Natural killer cell treated with Interleukin-12 subunit alpha and Interleukin-12 subunit beta and Interleukin-15 and Interleukin-18, amount 100 ng/mL, for 72 hours (primary cell): ENCODE data around the gene CYP2E1. TPM values are rescaled to one million over a fixed set of nuclear protein-coding genes. Genes with fewer than 3 reads are reported as not detected.
"Not testable (repeated sequence)": the region's sequence is repeated elsewhere in the genome, so short reads cannot be mapped to it uniquely, and the experiment has no call there.

Experiments used
- ATAC-seq, 2 donors: fragments of 150-1000 bp; cut with Tn5 transposase in 1 of 2; sonication (Bioruptor Pico), chemical (Tn5 transposase) in 1 of 2; 2 replicates each; pipeline ENCODE4 v1.10.0; 2021
- DNase-seq: peaks from one replicate; pipeline ENCODE4 v3.0.0; 2022; ENCODE audit warnings: low spot score
- H3K27ac Mint-ChIP-seq, 2 donors: 1 replicate in 1 of 2; 2 replicates in 1 of 2; pipeline ENCODE4 v1.8.0; 2022; ENCODE audit warnings: mixed read lengths in 2 of 2, mild to moderate bottlenecking in 1 of 2, moderate library complexity in 1 of 2
- H3K27me3 Mint-ChIP-seq, 2 donors: 1 replicate in 1 of 2; 2 replicates in 1 of 2; pipeline ENCODE4 v1.8.0; 2022; ENCODE audit warnings: mixed read lengths in 2 of 2
- H3K36me3 Mint-ChIP-seq: one replicate; pipeline ENCODE4 v1.8.0; 2022; ENCODE audit warnings: mixed read lengths
- H3K4me1 Mint-ChIP-seq, 2 donors: 1 replicate in 1 of 2; 2 replicates in 1 of 2; pipeline ENCODE4 v1.8.0; 2022; ENCODE audit warnings: low read depth in 2 of 2, mixed read lengths in 2 of 2, mild to moderate bottlenecking in 1 of 2
- H3K4me3 Mint-ChIP-seq: one replicate; pipeline ENCODE4 v1.8.0; 2022; ENCODE audit warnings: mixed read lengths
- H3K9me3 Mint-ChIP-seq: 2 replicates; pipeline ENCODE4 v1.8.0; 2022; ENCODE audit warnings: mixed read lengths
- total RNA-seq, 2 donors: library from RNA; stranded (reverse); gene quantifications; one replicate each; pipeline ENCODE4 v1.2.3, GENCODE V29; 2022

Gene CYP2E1
- total RNA-seq, 2 donors from 2014 or later, result 0.42 to 0.71 TPM

DNA sequence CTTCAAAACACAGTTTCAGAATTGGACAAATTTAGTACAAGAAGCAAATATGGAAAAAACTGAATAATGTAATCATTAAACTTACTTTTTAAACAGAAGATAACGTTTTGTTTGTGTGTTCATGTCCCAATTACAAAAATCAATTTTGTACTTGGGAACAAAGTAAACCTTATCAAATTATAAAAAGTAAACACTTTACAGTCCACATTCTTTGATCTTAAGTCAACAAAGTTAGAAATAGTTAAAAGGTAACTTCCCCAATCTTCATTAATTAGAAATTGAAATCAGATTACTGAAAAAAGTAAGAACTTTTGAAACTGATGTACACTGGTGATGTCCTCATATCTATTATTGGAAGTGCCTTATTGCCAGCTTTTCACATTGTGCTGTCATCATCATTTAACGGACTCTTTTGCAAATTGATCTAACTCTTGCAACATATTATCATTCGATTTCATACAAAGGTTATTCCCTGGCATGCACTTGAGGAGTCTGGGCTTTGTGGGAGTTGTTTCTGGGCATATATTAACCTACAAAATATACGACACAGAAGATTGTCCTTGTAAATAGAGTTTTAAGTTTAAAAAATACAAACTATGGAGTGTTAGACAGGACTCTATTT lies 15.1 kb upstream of the CYP2E1 start:
- H3K4me1 Mint-ChIP-seq, result no peaks in the 10 kb centered on the region
- peaks cover 11% of the 10 kb centered on the region for H3K36me3 Mint-ChIP-seq
- no peaks in the 10 kb centered on the region for H3K9me3 Mint-ChIP-seq
- no peak overlapping the region for H3K4me3 Mint-ChIP-seq
- DNase-seq, result no peak
- no peak overlapping the region for H3K27ac Mint-ChIP-seq
- H3K27me3 Mint-ChIP-seq, result peaks cover 42 to 66% of the 10 kb centered on the region in 2 donors
- no peak for ATAC-seq

DNA sequence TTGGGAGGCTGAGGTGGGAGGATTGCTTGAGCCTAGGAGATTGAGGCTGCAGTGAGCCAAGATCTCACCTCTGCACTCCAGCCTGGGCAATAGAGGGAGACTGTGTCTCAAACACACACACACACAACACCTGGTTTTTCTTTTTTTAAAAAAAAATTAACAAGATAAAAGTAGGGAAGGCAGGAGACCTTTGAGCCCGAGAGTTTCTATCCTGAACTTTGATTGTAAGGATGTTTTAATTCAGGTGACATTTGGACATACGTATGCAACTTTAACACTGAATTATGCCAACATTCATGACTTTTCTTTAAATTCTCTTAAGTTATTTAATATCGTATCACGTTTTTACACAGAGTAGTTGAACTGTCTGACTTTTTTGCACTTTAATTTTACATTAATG lies 11.7 kb upstream of the CYP2E1 start:
- peaks cover 28 to 50% of the 10 kb centered on the region in 2 donors for H3K27me3 Mint-ChIP-seq
- no peak overlapping the region for H3K4me3 Mint-ChIP-seq

DNA sequence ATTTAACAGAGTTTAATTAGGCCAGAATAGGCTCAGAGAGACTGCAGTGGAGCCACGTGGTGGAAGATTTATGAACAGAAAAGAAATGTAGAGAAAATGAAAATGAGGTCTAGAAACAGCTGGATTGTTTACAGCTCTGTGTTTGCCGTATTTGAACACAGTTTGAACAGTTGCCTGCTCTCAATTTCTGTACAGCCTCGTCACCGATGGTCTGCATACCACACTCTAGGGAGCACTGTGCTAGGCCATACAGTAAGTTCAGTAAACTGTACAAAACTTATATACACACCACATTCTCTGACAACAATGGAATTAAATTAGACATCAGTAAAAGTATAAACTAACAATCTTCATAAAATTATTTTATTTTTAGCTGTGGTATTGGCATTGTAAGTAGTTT lies 11.1 kb upstream of the CYP2E1 start:
- DNase-seq, result no peak
- no peak overlapping the region for H3K4me3 Mint-ChIP-seq
- no peaks in the 10 kb centered on the region for H3K36me3 Mint-ChIP-seq
- H3K4me1 Mint-ChIP-seq, result peaks cover 14 to 18% of the 10 kb centered on the region in 2 donors
- H3K27me3 Mint-ChIP-seq, result peaks cover 29 to 44% of the 10 kb centered on the region in 2 donors
- no peak overlapping the region for H3K27ac Mint-ChIP-seq
- H3K9me3 Mint-ChIP-seq, result no peaks in the 10 kb centered on the region
- no peak for ATAC-seq

More for the DNA sequence above, 11.7 kb upstream of the CYP2E1 start:
- ATAC-seq (no peak), DNase-seq (no peak)
- no peaks in the 10 kb centered on the region for H3K36me3 Mint-ChIP-seq
- H3K9me3 Mint-ChIP-seq, result no peaks in the 10 kb centered on the region
- H3K4me1 Mint-ChIP-seq, result peaks cover 10 to 14% of the 10 kb centered on the region in 2 donors
- H3K27ac Mint-ChIP-seq, result no peak overlapping the region

DNA sequence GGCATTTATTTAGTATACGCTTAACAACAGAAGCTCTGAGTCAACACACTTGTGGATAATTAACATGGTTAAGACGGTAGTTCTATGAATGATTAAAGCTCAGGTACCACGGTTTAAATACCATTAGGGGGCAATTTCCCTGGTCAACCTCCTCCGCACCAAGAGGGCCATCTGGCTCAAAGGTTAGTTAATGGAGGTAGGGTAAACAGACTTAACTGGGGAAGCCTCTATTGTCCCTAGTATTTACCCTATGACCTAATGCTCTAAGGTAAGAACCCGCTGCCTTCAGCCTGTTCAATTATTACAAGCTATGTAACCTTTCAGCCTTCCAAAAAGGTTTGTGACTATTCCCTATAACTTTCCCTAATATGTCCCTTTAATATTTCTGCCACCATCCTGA lies 8.6 kb upstream of the CYP2E1 start:
- ATAC-seq, H3K9me3 Mint-ChIP-seq, H3K4me3 Mint-ChIP-seq, DNase-seq, H3K36me3 Mint-ChIP-seq, H3K27ac Mint-ChIP-seq: not testable (repeated sequence)
- peaks cover 20 to 33% of the 10 kb centered on the region in 2 donors for H3K27me3 Mint-ChIP-seq
- peaks cover 14 to 18% of the 10 kb centered on the region in 2 donors for H3K4me1 Mint-ChIP-seq

DNA sequence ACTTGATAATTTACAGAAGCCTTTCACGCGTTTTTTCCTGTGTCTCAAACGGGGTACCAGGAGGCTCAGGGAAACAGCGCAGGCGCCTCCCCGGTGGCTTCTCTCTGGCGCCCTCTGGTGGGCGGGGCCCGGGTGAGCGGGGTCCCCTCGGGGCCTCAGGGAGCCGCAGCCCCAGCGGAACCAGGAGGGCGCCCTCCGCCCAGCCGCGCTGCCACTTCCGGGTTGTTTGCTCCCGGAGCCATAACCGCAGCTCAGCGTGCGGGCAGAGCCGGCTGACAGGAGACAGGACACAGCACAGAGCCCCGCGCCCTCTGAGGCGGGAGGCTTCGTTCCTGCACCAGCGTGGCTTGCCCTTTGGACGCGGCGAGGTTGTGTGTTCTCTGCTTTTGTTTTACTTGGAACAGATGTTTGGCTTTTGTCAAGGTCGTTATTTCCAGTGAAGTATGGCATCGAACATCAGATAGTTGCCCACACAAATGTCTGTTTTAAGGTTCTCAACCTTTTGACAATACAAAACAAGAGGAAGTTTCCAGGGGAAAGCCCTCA lies 6.9 kb upstream of the CYP2E1 start:
- H3K36me3 Mint-ChIP-seq, result peaks cover 11% of the 10 kb centered on the region
- peak; percentile 92 for DNase-seq
- peaks cover 14 to 18% of the 10 kb centered on the region in 2 donors for H3K4me1 Mint-ChIP-seq
- ATAC-seq, result peak; percentile 99
- H3K4me3 Mint-ChIP-seq, result peak overlapping the region; percentile 66
- H3K27me3 Mint-ChIP-seq, result peaks cover 11 to 24% of the 10 kb centered on the region in 2 donors
- H3K27ac Mint-ChIP-seq, result peak overlapping the region in 1 of 2 donors; percentile 10
- H3K9me3 Mint-ChIP-seq, result peaks cover 6% of the 10 kb centered on the region

DNA sequence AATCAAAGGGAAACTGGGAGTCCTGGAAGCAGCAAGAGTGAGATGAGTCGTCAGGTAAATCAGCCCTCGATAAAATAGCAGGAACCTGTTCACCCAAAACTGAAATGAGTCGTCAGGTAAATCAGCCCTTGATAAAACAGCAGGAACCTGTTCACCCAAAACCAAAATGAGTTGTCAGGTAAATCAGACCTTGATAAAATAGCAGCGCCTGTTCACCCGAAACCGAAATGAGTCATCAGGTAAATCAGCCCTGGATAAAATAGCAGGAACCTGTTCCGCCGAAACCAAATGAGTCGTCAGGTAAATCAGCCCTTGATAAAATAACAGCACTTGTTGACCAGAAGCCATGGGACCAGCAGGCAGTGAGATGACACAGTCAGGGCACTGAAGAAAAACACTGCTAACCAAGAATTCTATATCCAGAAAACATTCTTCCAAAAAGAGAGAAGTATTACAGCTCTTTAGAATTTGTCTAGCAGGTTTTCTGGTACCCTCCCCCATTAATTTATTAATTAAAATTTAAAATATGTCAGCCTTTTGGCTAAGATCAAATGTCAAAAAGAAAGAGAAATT lies 3.4 kb upstream of the CYP2E1 start:
- Mint-ChIP-seq H3K27ac (no peak overlapping the region), H3K27me3 (peaks cover 14 to 16% of the 10 kb centered on the region in 2 donors), H3K36me3 (peaks cover 11% of the 10 kb centered on the region), H3K4me1 (peaks cover 14 to 18% of the 10 kb centered on the region in 2 donors), H3K4me3 (no peak overlapping the region), H3K9me3 (peaks cover 6% of the 10 kb centered on the region)
- DNase-seq (no peak), ATAC-seq (no peak)

DNA sequence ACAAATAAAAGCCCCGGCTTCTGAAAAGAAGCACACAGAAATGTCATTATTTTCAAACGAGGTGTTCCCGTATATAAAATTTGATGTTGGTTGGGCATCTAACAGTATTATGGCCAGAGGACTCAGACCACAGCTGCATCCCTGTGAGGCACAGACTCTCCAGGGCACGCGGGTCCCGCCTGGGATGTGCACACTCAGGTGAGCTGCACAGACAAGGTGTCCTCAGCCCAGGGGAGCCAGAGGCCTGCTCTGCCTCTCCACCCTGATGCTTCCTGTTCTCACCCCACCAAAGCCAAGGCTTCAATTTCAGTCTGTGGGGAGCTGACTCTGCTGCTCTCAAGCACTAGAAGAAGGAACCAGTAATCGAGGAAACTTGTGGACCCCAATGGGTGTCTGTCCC lies 1.7 kb upstream of the CYP2E1 start:
- H3K4me3 Mint-ChIP-seq, result no peak overlapping the region
- H3K4me1 Mint-ChIP-seq, result peaks cover 17 to 19% of the 10 kb centered on the region in 2 donors
- H3K27ac Mint-ChIP-seq, result no peak overlapping the region
- DNase-seq, result no peak
- peaks cover 24 to 32% of the 10 kb centered on the region in 2 donors for H3K27me3 Mint-ChIP-seq
- peaks cover 6% of the 10 kb centered on the region for H3K9me3 Mint-ChIP-seq
- peaks cover 11% of the 10 kb centered on the region for H3K36me3 Mint-ChIP-seq
- no peak for ATAC-seq

DNA sequence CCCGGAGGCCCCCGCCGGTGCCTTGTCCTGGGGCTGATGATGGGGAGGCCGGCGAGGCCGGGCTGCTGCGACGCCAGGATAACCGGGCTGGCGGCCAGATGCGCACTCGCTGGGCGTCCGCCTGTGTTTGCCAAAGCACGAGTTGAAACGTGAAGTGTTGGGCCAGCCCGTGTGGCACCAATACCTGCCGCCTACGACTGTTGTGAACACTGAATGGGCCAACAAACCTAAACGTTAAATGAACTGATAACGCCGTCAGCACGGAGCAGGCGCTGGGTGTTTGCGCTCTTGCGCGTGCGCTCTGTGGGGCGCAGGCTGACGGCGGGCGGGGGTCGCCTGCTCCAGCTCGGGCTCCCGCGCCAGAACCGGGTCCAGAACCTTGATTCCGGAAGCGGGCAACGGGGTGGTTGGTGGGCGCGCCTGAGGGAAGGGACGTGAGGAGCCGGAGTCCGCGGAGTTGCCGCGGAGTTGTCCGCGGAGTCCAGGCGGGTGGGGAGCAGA lies 658 bp downstream of the CYP2E1 start:
- ATAC-seq (no peak), DNase-seq (no peak)
- Mint-ChIP-seq H3K27ac (no peak overlapping the region), H3K4me1 (peaks cover 15 to 22% of the 10 kb centered on the region in 2 donors), H3K4me3 (no peak overlapping the region), H3K36me3 (peaks cover 9% of the 10 kb centered on the region), H3K9me3 (peaks cover 6% of the 10 kb centered on the region), H3K27me3 (peaks cover 33 to 46% of the 10 kb centered on the region in 2 donors)

DNA sequence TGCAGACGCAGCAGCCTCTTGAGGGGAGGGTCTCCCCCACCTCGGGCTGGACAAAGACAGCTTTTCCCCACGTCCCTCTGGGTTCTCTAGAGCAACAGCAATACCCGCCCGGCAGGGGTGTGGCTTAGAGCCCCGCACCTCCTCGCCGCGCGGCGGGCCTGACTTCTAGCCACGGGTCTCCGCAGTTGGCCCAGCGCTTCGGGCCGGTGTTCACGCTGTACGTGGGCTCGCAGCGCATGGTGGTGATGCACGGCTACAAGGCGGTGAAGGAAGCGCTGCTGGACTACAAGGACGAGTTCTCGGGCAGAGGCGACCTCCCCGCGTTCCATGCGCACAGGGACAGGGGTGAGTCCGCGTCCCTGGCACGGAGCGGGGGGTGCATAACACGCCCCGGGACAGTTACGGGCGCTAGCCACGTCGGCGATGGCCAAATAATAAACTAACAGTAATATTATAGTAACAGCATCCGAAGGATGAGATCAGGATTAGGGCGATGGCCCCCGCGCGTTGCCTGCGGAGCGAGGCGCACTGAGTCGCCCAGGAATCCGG lies 1.2 kb downstream of the CYP2E1 start:
- peaks cover 4% of the 10 kb centered on the region for H3K36me3 Mint-ChIP-seq
- H3K4me3 Mint-ChIP-seq, result peak overlapping the region; percentile 44
- DNase-seq, result no peak
- peaks cover 3% of the 10 kb centered on the region for H3K9me3 Mint-ChIP-seq
- peaks cover 15 to 22% of the 10 kb centered on the region in 2 donors for H3K4me1 Mint-ChIP-seq
- ATAC-seq, result no peak
- peaks cover 33 to 41% of the 10 kb centered on the region in 2 donors for H3K27me3 Mint-ChIP-seq
- H3K27ac Mint-ChIP-seq, result no peak overlapping the region

DNA sequence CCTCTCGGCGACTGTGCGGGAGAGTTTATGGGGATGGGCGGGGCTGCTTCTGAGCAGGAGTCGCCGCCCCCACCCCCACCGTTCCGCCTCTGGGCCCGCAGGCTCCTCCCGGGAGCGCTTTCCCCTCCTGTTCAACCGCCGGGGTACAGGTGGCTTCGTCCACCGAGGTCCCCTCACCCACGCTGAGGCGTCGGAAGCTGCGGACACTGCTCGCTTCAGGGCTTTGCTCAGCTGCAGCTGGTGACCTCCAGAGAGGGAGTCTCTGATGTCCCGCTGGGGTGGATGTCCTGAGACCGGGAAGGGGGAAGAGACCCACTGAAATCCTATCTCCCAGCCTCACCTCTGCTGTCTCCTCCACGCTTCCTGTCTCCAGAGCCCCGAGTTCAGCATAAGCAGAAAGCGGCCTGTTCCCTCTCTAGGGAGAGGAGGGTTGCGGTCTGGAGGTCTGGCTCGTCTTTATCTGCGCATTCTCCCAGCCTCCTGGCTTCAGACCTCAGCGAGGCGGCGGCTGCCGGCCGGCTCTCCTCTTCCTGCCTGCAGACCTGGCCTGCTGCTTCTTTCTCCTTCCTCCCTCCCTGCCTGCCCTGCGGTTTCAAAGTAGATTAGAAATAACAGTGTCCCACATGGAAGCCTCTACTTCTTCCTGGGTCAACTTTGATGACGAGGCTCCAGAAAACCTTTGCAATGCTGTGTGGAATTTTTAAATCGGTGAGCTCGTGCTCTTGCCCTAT lies 1.8 kb downstream of the CYP2E1 start:
- Mint-ChIP-seq H3K4me1 (peaks cover 15 to 22% of the 10 kb centered on the region in 2 donors), H3K9me3 (no peaks in the 10 kb centered on the region), H3K4me3 (peak overlapping the region; percentile 70), H3K27ac (no peak overlapping the region), H3K36me3 (no peaks in the 10 kb centered on the region), H3K27me3 (peaks cover 33 to 40% of the 10 kb centered on the region in 2 donors)
- ATAC-seq (peak in 1 of 2 donors; percentile 43), DNase-seq (no peak)

DNA sequence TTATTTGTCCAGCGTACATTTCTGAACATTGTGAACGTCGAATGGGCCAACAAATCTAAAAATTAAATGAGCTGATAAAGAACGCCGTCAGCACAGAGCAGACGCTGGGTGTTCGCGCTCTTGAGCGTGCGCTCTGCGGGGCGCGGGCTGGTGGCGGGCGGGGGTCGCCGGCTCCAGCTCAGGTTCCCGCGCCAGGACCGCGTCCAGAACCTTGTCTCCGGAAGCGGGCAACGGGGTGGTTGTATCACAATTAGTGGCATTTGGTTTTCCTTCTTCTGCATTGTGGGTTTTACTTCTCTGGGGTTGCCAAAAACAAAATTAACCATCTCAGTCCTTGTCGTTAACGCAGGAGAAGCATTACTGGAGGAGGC lies 2.4 kb downstream of the CYP2E1 start:
- DNase-seq, result no peak
- Mint-ChIP-seq H3K36me3 (no peaks in the 10 kb centered on the region), H3K27ac (no peak overlapping the region), H3K4me3 (peak overlapping the region; percentile 70), H3K9me3 (no peaks in the 10 kb centered on the region), H3K4me1 (peaks cover 15 to 22% of the 10 kb centered on the region in 2 donors), H3K27me3 (peaks cover 33 to 40% of the 10 kb centered on the region in 2 donors)
- no peak for ATAC-seq

DNA sequence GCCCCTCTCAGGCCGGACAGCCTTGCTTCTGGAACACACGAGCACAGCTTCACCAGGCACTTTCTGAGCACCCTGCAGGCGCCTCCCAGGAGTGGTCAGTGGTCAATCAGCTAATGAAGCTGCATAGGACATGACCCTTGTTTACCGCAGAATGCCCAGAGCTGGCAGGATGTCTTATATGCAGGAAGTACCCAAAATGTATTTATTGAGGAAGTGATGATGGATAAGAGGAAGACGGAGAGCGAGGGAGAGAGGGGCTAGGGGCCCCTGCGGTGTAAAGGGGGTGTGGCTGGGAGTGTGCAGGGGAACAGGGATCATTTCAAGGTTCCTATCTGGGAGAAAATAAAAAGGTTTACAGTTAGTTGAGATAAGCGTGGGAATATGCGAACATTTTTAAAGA lies 3.3 kb downstream of the CYP2E1 start:
- Mint-ChIP-seq H3K27ac (no peak overlapping the region), H3K4me1 (peaks cover 15 to 22% of the 10 kb centered on the region in 2 donors), H3K4me3 (no peak overlapping the region), H3K27me3 (peaks cover 33 to 40% of the 10 kb centered on the region in 2 donors), H3K9me3 (no peaks in the 10 kb centered on the region), H3K36me3 (no peaks in the 10 kb centered on the region)
- no peak for ATAC-seq
- DNase-seq, result no peak

DNA sequence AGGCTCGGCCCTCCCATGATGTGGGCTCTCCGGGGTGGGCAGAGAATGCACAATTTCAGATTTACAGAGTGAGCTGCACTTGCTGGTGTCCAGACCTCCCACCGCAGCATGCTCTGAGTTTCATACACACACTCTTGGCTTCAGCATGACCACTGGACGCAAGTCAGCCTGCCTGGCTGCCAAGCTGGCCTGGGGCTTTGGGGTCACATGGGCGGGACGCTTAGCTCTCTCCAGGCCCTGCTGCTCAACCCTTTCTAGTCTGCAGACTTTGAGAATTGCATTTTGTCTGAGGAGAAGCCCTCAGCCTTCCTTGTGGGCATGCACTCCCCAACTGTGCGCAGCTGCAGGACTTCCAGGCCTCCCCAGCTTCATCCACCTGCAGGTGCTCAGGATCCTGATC lies 5.7 kb downstream of the CYP2E1 start:
- Mint-ChIP-seq H3K9me3 (no peaks in the 10 kb centered on the region), H3K27ac (no peak overlapping the region), H3K4me3 (no peak overlapping the region), H3K36me3 (no peaks in the 10 kb centered on the region), H3K4me1 (peaks cover 15 to 22% of the 10 kb centered on the region in 2 donors), H3K27me3 (peaks cover 31 to 32% of the 10 kb centered on the region in 2 donors)
- DNase-seq (no peak), ATAC-seq (no peak)
